ENCODE data around the gene GREB1L. TPM values are rescaled to one million over a fixed set of nuclear protein-coding genes. Genes with fewer than 3 reads are reported as not detected.

GREB1L gene
- polyA plus RNA-seq, 2 of the 4 experiments (the other 2 are of a cell fraction), result 1.4 to 2.8 TPM

DNA sequence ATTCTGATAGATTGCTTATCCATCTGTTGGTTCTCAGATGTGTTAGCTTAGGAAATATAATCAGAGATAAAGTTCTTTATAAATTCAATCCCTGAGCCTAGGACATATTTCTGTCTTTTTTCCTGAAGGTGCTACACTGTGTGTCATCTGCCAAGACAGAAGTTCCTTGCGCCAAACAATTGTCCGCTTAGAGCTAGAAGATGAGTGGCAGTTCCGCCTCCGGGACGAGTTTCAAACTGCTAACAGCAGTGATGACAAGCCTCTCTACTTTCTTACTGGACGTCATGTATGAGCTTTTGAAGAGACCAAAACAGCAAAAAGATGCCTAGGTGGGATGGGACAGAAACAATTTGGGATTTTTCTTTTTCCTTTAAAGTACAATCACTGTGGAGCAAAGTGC lies 280.5 kb downstream of the GREB1L start:
- no peak overlapping the region for H3K4me3 ChIP-seq
- TF ChIP-seq MAFK (IDR thresholded peaks at IDR 0.05; ENCODE audit: partially characterized antibody) (no peak), ZSCAN20 (CRISPR knock-in tag; IDR thresholded peaks at IDR 0.05) (no peak), CEBPB (IDR thresholded peaks at IDR 0.05) (no peak), MAX (IDR thresholded peaks at IDR 0.05) (no peak), EHF (CRISPR knock-in tag; IDR thresholded peaks at IDR 0.05) (no peak), CBX8 (IDR thresholded peaks at IDR 0.05) (no peak), MAZ (IDR thresholded peaks at IDR 0.05; ENCODE audit: borderline replicate concordance, low read depth, low read length) (no peak), POLR2AphosphoS2 (conservative IDR thresholded peaks at IDR 0.05; ENCODE audit: low read length) (no peak), HOXB13 (CRISPR knock-in tag; IDR thresholded peaks at IDR 0.05; ENCODE audit: low read depth) (no peak), JUNB (IDR thresholded peaks at IDR 0.05) (no peak), RCOR1 (IDR thresholded peaks at IDR 0.05; ENCODE audit: low read depth, low read length) (no peak), RARB (CRISPR knock-in tag; IDR thresholded peaks at IDR 0.05) (no peak)
- TF ChIP-seq, protein P1, sequence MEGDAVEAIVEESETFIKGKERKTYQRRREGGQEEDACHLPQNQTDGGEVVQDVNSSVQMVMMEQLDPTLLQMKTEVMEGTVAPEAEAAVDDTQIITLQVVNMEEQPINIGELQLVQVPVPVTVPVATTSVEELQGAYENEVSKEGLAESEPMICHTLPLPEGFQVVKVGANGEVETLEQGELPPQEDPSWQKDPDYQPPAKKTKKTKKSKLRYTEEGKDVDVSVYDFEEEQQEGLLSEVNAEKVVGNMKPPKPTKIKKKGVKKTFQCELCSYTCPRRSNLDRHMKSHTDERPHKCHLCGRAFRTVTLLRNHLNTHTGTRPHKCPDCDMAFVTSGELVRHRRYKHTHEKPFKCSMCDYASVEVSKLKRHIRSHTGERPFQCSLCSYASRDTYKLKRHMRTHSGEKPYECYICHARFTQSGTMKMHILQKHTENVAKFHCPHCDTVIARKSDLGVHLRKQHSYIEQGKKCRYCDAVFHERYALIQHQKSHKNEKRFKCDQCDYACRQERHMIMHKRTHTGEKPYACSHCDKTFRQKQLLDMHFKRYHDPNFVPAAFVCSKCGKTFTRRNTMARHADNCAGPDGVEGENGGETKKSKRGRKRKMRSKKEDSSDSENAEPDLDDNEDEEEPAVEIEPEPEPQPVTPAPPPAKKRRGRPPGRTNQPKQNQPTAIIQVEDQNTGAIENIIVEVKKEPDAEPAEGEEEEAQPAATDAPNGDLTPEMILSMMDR (IDR thresholded peaks at IDR 0.05), result no peak
- TF ChIP-seq, protein P2, sequence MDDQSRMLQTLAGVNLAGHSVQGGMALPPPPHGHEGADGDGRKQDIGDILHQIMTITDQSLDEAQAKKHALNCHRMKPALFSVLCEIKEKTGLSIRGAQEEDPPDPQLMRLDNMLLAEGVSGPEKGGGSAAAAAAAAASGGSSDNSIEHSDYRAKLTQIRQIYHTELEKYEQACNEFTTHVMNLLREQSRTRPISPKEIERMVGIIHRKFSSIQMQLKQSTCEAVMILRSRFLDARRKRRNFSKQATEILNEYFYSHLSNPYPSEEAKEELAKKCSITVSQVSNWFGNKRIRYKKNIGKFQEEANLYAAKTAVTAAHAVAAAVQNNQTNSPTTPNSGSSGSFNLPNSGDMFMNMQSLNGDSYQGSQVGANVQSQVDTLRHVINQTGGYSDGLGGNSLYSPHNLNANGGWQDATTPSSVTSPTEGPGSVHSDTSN (IDR thresholded peaks at IDR 0.05), result no peak
- TF ChIP-seq, protein P3, sequence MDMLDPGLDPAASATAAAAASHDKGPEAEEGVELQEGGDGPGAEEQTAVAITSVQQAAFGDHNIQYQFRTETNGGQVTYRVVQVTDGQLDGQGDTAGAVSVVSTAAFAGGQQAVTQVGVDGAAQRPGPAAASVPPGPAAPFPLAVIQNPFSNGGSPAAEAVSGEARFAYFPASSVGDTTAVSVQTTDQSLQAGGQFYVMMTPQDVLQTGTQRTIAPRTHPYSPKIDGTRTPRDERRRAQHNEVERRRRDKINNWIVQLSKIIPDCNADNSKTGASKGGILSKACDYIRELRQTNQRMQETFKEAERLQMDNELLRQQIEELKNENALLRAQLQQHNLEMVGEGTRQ (IDR thresholded peaks at IDR 0.05), result no peak
- TF ChIP-seq, protein P4, sequence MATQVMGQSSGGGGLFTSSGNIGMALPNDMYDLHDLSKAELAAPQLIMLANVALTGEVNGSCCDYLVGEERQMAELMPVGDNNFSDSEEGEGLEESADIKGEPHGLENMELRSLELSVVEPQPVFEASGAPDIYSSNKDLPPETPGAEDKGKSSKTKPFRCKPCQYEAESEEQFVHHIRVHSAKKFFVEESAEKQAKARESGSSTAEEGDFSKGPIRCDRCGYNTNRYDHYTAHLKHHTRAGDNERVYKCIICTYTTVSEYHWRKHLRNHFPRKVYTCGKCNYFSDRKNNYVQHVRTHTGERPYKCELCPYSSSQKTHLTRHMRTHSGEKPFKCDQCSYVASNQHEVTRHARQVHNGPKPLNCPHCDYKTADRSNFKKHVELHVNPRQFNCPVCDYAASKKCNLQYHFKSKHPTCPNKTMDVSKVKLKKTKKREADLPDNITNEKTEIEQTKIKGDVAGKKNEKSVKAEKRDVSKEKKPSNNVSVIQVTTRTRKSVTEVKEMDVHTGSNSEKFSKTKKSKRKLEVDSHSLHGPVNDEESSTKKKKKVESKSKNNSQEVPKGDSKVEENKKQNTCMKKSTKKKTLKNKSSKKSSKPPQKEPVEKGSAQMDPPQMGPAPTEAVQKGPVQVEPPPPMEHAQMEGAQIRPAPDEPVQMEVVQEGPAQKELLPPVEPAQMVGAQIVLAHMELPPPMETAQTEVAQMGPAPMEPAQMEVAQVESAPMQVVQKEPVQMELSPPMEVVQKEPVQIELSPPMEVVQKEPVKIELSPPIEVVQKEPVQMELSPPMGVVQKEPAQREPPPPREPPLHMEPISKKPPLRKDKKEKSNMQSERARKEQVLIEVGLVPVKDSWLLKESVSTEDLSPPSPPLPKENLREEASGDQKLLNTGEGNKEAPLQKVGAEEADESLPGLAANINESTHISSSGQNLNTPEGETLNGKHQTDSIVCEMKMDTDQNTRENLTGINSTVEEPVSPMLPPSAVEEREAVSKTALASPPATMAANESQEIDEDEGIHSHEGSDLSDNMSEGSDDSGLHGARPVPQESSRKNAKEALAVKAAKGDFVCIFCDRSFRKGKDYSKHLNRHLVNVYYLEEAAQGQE (IDR thresholded peaks at IDR 0.05), result no peak
- TF ChIP-seq, protein P5, sequence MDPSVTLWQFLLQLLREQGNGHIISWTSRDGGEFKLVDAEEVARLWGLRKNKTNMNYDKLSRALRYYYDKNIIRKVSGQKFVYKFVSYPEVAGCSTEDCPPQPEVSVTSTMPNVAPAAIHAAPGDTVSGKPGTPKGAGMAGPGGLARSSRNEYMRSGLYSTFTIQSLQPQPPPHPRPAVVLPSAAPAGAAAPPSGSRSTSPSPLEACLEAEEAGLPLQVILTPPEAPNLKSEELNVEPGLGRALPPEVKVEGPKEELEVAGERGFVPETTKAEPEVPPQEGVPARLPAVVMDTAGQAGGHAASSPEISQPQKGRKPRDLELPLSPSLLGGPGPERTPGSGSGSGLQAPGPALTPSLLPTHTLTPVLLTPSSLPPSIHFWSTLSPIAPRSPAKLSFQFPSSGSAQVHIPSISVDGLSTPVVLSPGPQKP (IDR thresholded peaks at IDR 0.05; ENCODE audit: low read depth, low read length), result no peak
- ChIA-PET CTCF (interaction anchor here (1.2 kb wide), 1 partner anchor 79 kb away, joined by 4 read pairs; no protein-coding TSS in a partner anchor), POLR2A (interaction anchor here (0.8 kb wide), 1 partner anchor 9 kb away, joined by 3 read pairs; no protein-coding TSS in a partner anchor)
- H3K4me2 ChIP-seq, result no peak overlapping the region
- WGBS (ENCODE audit: missing lambda C conversion rate), result 92% methylated on average over 6 of the region's 6 CpGs
- FAIRE-seq (no peak), DNase-seq (ENCODE audit: low read depth in 1 of 2, low spot score in 1 of 2) (no peak), ATAC-seq (no peak)
- H3K4me1 ChIP-seq, result no peaks in the 10 kb centered on the region
- no peak overlapping the region for H3K27ac ChIP-seq
- H3K9me3 ChIP-seq, result no peaks in the 10 kb centered on the region

GRCh38 chr18:21525916-21526315 lies 283.9 kb downstream of the GREB1L start:
- TF ChIP-seq EP300 (IDR thresholded peaks at IDR 0.05) (no peak), FOSB (CRISPR knock-in tag; IDR thresholded peaks at IDR 0.05) (no peak), JUN (IDR thresholded peaks at IDR 0.05) (no peak), ZC3H11A (IDR thresholded peaks at IDR 0.05) (no peak), EHF (CRISPR knock-in tag; IDR thresholded peaks at IDR 0.05) (no peak), RFX5 (IDR thresholded peaks at IDR 0.05) (no peak), ZFP36 (IDR thresholded peaks at IDR 0.05; ENCODE audit: borderline replicate concordance, partially characterized antibody) (no peak)
- TF ChIP-seq, protein P6, sequence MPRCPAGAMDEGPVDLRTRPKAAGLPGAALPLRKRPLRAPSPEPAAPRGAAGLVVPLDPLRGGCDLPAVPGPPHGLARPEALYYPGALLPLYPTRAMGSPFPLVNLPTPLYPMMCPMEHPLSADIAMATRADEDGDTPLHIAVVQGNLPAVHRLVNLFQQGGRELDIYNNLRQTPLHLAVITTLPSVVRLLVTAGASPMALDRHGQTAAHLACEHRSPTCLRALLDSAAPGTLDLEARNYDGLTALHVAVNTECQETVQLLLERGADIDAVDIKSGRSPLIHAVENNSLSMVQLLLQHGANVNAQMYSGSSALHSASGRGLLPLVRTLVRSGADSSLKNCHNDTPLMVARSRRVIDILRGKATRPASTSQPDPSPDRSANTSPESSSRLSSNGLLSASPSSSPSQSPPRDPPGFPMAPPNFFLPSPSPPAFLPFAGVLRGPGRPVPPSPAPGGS (IDR thresholded peaks at IDR 0.05), result no peak
- TF ChIP-seq, protein P1 (IDR thresholded peaks at IDR 0.05), result no peak
- POLR2A ChIA-PET, result no interaction called here
- H3K27ac ChIP-seq, result no peak overlapping the region
- H3K4me1 ChIP-seq, result no peaks in the 10 kb centered on the region
- FAIRE-seq, result no peak
- H3K4me2 ChIP-seq, result no peak overlapping the region
- WGBS (ENCODE audit: missing lambda C conversion rate), result 87% methylated on average over 2 of the region's 2 CpGs
- CTCF ChIA-PET, result no interaction called here
- H3K9me3 ChIP-seq, result no peaks in the 10 kb centered on the region
- ATAC-seq, result no peak
- no peak overlapping the region for H3K4me3 ChIP-seq
- no peak for DNase-seq (ENCODE audit: low read depth in 1 of 2, low spot score in 1 of 2)

Data from A549 (cell line).